GM12874 (cell line): Measurements from ENCODE around the gene NFX1.
"Not testable (repeated sequence)": the region's sequence is repeated elsewhere in the genome, so short reads cannot be mapped to it uniquely, and the experiment has no call there.

Experiments
- CTCF ChIP-seq: IDR thresholded peaks from 2 replicates; pipeline ENCODE4 v1.5.1; 2011; ENCODE audit warnings: low read depth, mild to moderate bottlenecking, control low read depth, low read length, moderate library complexity; ENCODE audit not compliant: insufficient read depth

NFX1 gene

GRCh38 chr9:33402371-33402770, 112.1 kb downstream of the NFX1 start, which contains the start of gene AQP7:
Gene AQP7 (minus strand): TSS chr9:33402568. CDS start chr9:33401262, 1,306 bp downstream.
- not testable (repeated sequence) for TF ChIP-seq CTCF

- TF ChIP-seq CTCF, result no peak
Observed at GRCh38 chr9:33403941-33404787, 113.8 kb downstream of the NFX1 start.

GRCh38 chr9:33404788-33405362, 114.6 kb downstream of the NFX1 start:
- no peak for TF ChIP-seq CTCF

GRCh38 chr9:33407061-33407460, 116.7 kb downstream of the NFX1 start:
- TF ChIP-seq CTCF, result no peak

- no peak for TF ChIP-seq CTCF
Observed at GRCh38 chr9:33408087-33408486, 117.8 kb downstream of the NFX1 start.

- no peak for TF ChIP-seq CTCF
Observed at GRCh38 chr9:33414268-33414667, 124.0 kb downstream of the NFX1 start.

- no peak for TF ChIP-seq CTCF
Observed at GRCh38 chr9:33414889-33415500, 124.7 kb downstream of the NFX1 start.
